GM15510 (cell line): ENCODE data around the gene ZBTB40.

Experiments
- POLR2A ChIP-seq: IDR thresholded peaks from 3 replicates; pipeline ENCODE4 v1.6.1; 2011; ENCODE audit warnings: borderline replicate concordance; ENCODE audit not compliant: insufficient read length; ENCODE audit errors: extremely low read depth

ZBTB40 gene, protein sequence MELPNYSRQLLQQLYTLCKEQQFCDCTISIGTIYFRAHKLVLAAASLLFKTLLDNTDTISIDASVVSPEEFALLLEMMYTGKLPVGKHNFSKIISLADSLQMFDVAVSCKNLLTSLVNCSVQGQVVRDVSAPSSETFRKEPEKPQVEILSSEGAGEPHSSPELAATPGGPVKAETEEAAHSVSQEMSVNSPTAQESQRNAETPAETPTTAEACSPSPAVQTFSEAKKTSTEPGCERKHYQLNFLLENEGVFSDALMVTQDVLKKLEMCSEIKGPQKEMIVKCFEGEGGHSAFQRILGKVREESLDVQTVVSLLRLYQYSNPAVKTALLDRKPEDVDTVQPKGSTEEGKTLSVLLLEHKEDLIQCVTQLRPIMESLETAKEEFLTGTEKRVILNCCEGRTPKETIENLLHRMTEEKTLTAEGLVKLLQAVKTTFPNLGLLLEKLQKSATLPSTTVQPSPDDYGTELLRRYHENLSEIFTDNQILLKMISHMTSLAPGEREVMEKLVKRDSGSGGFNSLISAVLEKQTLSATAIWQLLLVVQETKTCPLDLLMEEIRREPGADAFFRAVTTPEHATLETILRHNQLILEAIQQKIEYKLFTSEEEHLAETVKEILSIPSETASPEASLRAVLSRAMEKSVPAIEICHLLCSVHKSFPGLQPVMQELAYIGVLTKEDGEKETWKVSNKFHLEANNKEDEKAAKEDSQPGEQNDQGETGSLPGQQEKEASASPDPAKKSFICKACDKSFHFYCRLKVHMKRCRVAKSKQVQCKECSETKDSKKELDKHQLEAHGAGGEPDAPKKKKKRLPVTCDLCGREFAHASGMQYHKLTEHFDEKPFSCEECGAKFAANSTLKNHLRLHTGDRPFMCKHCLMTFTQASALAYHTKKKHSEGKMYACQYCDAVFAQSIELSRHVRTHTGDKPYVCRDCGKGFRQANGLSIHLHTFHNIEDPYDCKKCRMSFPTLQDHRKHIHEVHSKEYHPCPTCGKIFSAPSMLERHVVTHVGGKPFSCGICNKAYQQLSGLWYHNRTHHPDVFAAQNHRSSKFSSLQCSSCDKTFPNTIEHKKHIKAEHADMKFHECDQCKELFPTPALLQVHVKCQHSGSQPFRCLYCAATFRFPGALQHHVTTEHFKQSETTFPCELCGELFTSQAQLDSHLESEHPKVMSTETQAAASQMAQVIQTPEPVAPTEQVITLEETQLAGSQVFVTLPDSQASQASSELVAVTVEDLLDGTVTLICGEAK

DNA sequence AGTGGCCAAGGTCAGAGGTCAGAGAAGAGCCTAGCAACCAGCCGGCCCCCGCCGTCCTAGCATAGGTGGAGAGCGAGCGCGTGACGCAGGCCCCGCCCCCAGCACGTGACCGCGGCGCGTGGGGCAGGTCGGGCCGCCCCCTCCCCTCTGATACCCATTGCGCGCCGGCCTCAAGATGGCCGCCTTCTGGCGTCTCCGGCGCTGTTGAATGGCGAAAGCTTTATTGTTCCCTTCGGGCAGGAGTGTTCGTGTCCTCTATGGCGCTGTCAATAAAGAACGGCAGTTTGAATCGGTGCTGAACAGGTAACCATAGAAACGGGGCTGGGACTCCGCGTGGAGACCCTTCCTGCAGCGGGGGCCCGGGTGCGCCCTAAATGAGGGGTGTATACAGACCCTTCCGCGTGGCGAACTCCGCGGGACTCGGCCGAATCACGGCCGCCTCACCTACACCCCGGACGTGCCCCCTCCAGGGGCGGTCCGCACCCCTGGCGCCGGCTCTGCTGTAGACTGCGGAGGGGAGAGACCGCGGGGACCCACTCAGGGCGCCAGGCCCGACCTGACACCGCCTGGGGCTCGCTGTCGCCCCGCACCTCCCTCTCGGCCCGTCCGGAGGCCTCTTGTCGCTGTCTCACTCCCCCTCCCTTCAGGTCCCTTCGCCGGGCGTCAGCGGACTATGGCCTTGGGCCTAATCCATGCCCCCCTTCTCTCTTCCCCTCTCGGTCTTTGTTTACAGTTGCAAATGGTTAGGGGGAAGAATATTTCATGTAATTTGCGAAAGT lies at the start of gene ZBTB40:
Gene ZBTB40, plus strand, starts transcription at position 150 of the 779 bp plus-strand sequence. CDS start 38,098 bp downstream, outside the sequence.
- peak; percentile 56 for TF ChIP-seq POLR2A

DNA sequence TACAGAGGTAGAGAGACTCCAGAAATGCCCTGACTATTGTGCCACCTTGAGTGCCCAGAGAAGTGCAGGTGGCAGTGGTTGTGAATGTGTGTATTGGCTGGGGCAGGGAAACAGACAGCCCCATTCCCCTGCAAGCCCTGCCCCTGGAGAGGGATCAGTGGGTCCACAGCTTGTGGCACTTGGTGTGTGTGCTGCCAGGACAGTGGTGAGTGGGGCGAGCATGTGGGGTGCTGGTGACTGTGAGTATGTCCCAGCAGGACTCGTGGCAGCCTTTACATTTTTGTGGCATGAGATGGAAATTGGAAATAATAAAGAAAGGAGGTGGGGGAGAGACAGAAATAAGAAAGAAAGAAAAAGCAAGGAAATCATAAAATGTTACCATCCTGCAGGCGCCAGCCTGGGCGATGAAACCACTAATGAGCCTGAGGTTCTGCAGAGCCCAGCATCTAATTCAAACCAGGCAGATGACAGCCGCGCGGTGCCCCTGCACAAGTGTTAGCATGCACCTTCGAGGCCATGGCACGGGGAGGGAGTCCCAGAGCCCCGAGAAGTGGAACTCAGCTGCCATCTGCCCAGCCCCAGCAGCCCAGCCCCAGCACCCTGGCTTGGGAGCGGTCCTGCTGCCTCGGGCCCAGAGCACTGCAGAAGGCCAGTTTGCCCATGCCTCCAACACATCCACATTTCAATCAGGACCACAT lies 49.1 kb upstream of the ZBTB40 start:
- no peak for TF ChIP-seq POLR2A

DNA sequence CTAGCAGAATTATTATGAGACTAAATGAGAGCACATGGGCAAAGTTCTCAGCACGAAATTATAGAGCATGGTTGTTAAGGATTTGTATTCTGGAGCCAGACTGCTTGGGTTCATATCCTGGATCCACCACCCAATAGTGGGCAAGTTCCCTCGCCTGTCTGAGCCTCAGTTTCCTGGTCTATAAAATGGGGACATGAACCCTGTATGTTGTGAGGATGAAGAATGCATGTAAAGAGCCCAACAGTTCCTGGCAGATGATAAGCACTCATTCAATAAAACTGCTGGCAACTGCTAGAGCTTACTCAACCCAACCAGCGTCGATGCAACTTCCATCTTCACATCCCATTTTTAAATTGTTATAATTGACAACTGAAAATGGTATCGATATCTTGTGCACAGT lies 47.2 kb upstream of the ZBTB40 start:
- TF ChIP-seq POLR2A, result no peak

DNA sequence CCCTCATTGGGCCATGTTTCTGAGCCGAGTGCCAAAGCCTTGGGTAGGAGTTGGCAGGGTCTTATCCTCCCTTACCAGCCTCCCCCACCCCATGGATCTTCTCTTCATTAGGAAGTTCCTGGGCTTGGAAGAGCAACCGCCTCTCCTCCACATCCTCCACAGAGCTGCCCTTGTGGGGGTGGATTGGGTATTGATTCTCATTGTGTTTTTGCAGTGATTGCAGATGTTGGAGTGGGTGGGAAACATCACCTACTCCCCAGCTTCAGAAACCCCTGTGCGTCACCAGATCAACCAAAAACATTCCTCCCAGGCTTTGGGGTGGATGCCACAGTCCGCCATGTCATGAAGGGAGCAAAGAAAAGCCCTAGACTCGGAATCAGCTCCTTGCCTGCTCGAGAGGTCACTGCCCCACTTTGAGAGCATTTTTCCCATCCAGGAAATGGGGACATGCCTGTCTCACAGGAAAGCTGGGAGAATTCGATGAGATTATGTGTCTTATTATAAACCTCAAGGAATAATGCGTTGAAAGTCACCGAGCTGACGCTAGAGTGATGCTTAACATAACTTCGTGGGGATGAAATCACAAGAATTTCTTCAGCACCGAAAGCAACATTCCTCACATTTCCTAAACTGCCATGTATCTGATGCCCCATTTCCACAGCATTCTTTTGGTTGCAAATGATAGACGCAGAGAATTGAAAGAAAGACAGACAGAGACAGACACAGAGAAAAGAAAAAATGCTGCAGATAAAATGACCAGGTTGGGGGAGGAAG lies 44.7 kb upstream of the ZBTB40 start:
- no peak for TF ChIP-seq POLR2A

DNA sequence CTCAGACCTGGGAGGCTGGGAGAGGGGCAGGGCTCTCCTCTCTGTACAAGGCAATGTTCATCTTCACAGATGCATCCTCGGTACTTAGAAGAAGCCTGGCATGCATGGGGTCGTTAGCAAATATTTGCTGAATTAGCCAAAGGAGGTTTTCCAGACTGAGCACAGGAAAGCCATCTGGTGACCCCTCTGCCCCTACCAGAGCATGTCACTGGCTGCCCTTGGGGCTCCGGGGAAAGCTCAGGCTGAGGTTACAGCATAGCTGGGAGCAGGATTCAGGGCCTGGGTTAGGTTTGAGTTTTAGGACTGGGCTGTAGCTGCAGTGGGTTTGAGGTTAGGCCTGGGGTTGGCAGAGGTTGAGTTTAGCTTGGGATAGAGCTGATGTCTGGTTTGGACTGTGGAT lies 43.4 kb upstream of the ZBTB40 start:
- TF ChIP-seq POLR2A, result no peak

DNA sequence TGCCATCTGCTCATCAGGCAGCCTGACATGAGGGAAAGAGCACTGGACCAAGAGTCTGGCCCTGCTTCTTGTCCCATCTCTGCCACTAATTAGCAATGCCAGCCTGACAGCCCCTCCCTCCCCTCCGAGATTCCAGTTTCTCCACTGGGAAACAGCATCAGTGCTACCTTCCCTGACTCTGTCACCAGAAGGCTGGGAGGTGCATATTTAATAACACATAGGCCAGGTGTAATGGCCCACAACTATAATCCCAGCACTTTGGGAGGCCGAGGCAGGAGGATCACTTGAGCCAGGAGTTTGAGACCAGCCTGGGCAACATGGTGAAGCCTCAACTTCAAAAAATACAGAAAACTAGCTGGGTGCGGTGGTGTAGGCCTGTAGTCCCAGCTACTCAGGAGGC lies 41.2 kb upstream of the ZBTB40 start:
- no peak for TF ChIP-seq POLR2A

DNA sequence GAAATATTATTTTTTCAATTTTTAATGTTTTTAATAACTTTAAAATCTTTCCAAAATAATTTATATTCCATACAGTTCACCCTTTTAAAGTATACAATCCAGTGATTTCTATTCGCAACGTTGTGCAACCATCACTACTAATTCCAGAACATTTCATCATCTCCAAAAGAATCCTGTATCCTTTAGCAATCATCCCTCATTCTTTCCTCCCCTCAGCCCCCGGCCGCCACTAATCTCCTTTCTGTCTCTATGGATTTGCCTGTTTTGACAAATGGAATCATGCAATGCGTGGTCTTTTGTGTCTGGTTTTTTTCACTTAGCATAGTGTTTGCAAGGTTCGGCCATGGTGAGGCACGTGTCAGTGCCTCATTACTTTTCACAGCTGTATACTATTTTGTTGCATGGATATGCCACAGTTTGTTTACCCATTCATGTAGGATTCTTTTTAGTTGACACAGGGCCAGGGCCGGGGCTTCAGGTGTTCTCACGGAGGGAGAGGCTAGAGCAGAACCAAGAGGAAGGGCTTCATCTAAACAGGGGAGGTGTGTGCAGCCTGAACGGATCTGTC lies 40.6 kb upstream of the ZBTB40 start:
- no peak for TF ChIP-seq POLR2A

DNA sequence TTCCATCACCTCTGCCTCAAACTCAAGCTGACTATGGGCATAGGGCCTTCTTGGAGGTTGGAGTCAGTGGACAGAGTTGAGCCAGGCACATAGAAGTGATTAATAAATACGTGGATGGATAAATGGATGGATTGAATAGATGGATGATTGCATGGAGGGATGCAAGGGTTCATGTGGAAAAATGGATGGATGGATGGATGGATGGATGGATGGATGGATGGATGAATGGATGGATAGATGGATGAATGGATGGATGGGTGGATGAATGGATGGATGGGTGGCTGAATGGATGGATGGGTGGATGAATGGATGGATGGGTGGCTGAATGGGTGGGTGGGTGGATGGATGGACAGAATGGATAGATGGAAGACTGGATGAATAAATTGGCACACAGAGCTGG lies 40.1 kb upstream of the ZBTB40 start:
- TF ChIP-seq POLR2A, result no peak

DNA sequence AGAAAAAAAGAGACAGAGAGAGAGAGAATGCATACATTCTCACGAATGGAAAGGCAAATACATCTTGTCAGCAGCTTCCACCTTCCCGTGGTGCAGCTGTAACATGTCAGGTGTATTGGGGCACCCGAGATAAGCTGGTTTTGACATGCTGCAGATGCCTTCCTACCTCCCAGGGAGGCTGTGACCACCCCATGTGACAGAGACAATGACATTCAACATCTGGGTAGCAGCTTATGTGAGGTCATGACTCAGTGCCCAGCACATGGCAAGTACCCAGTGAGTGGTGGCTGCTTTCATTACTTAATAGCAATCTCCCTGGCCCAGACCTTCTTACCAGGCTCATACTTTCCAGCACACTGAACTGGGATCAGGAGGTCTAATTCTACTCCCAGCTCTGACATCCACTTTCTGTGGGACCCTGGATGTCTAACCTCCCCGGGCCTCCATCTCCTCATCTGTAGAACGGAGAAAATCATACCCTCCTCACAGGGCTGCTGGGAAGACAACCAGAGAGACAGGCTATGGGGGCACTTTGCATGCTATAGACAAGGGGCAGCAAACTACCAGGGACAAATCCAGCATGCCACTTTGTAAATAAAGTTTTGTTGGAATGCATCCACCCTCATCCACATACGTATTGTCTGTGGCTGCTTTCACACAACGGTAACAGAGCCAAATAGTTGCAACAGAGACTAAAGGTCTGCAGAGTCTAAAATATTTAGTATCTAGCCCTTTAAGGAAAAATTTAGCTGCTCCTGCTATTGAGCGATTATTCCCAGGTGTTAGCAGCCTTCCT lies 38.5 kb upstream of the ZBTB40 start:
- no peak for TF ChIP-seq POLR2A

DNA sequence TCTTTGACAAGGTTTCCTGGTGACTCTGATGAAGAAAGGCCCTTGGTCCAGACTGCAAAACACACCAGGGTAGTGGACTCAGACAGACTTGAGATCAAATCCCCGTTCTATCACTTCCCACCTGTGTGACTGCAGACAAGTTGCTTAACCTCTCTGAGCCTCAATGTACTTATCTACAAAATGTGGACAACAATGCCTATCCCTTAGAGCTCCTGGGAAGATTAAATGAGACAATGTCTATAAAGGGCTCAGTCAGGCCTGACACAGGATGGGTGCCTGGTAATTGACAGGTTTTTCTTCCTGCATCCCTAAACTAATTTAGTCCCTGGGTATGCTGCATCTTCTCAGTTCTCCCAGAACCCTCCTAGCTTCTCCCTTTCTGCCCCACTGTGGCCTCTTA lies 37.9 kb upstream of the ZBTB40 start:
- TF ChIP-seq POLR2A, result no peak

DNA sequence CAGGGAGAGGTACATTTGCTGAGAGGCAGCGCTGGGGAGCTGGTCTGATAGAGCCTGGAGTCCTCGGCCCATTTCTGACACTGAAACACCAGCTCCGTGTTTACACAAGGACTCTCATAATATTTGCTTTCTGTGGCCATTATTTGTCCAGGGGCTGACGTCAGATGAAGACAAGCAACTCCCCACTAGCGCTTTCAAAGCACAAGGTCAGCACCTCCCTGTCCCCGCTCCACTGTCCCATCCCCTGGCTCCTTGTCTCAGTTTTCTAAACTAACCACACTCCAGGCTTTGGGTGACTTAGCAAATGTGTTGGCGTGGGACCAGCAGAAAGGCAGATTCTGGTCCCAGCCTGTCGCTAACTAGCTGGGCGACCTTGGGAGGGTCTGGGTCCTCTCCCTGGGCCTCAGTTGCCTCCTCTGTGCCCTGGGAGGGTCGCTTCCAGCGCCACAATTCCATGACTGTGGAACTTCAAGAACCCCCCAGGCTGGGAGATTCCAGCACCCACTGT lies 37.4 kb upstream of the ZBTB40 start:
- TF ChIP-seq POLR2A, result no peak

DNA sequence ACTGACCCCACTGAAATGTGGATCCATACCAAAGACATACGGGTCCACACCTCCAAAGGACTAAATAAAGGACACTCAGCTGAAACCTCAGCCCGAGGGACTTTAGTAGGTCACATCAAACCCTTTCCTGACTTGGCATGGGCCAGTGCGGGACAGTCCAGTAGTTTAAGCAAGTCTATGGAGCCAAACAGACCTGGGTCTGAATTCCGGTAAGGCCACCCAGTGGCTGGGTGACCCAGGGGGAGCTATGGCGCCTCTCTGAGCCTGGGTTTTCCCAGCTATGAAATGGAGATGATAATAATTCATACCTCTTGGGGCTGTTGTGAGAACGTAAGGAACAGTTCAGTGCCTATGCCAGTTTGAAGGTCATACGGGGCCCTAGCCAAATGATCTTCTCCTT lies 36.2 kb upstream of the ZBTB40 start:
- no peak for TF ChIP-seq POLR2A
